Activated B cell treated with CpG ODN at 0.5 μM for 24 hours (primary cell): Measurements from ENCODE around the gene OR52W1. TPM values are rescaled to one million over a fixed set of nuclear protein-coding genes. Genes with fewer than 3 reads are reported as not detected.

Experiments used
- ATAC-seq: fragments of 200-7000 bp; cut with Tn5 transposase; one replicate; pipeline ENCODE4 v1.10.0; 2021; ENCODE audit warnings: low read depth, mild to moderate bottlenecking, moderate library complexity
- CTCF ChIA-PET: fragments of 350-600 bp; sonication (Branson Sonifier 250); formaldehyde crosslinking; loops from one replicate; lab custom pipeline; 2021; ENCODE audit warnings: antibody characterized with exemption; lab: Charles Lee
- POLR2A ChIA-PET: fragments of 350-600 bp; sonication (Branson Sonifier 250); formaldehyde crosslinking; loops from one replicate; lab custom pipeline; 2021; ENCODE audit warnings: antibody characterized with exemption; lab: Charles Lee
- DNase-seq: peaks from one replicate; pipeline ENCODE4 v3.0.0; 2022
- H3K27ac Mint-ChIP-seq: one replicate; pipeline ENCODE4 v1.8.0; 2020; ENCODE audit warnings: mixed read lengths
- H3K27me3 Mint-ChIP-seq: one replicate; pipeline ENCODE4 v1.8.0; 2021; ENCODE audit warnings: mixed read lengths
- H3K36me3 Mint-ChIP-seq: one replicate; pipeline ENCODE4 v1.8.0; 2021; ENCODE audit warnings: low read depth, mixed read lengths
- H3K4me1 Mint-ChIP-seq: one replicate; pipeline ENCODE4 v1.8.0; 2021; ENCODE audit warnings: mixed read lengths
- H3K4me3 Mint-ChIP-seq: one replicate; pipeline ENCODE4 v1.8.0; 2020; ENCODE audit warnings: mild to moderate bottlenecking, mixed read lengths
- H3K9me3 Mint-ChIP-seq: one replicate; pipeline ENCODE4 v1.8.0; 2020; ENCODE audit warnings: mixed read lengths
- CTCF ChIP-seq: fragments of 200-600 bp; IDR thresholded peaks from one replicate; pipeline ENCODE4 v1.8.0; 2022; ENCODE audit warnings: antibody characterized with exemption, mild to moderate bottlenecking
- intact Hi-C: fragments of 100-400 bp; cut with micrococcal nuclease; formaldehyde crosslinking; loops from one replicate; pipeline ENCODE4 v1.15.1; 2024
- total RNA-seq: library from RNA; stranded (reverse); gene quantifications from 2 replicates; pipeline ENCODE4 v1.2.3, GENCODE V29; 2022

The OR52W1 gene
- total RNA-seq, 1 donor from 2014 or later = not detected

- intact Hi-C loops = loop anchor here (1.0 to 10.0 kb wide), 8 partner anchors 156 to 1625 kb away; partner anchors contain the start of genes ARFIP2, ILK, MRPL17 and RRP8
- Mint-ChIP-seq H3K27me3 (peaks cover 2% of the 10 kb centered on the region), H3K4me3 (peak overlapping the region; percentile 99), H3K27ac (peak overlapping the region; percentile 92), H3K9me3 (no peaks in the 10 kb centered on the region), H3K4me1 (peaks cover 34% of the 10 kb centered on the region), H3K36me3 (peaks cover 12% of the 10 kb centered on the region)
- no peak for ATAC-seq
- POLR2A ChIA-PET = interaction anchor here (0.6 to 2.1 kb wide), 4 partner anchors 9 to 1753 kb away, joined by 3 to 9 read pairs (median 4); partner anchors contain the start of genes EIF3F and SMPD1
- TF ChIP-seq CTCF = no peak
- DNase-seq = no peak
- CTCF ChIA-PET = no interaction called here
These were observed 35.0 kb downstream of the OR52W1 start for GRCh38 chr11:6233984-6234386.

- POLR2A ChIA-PET = interaction anchor here (0.6 to 2.1 kb wide), 4 partner anchors 10 to 1753 kb away, joined by 3 to 9 read pairs (median 4); partner anchors contain the start of genes EIF3F and SMPD1
- peak; percentile 95 for DNase-seq
- Mint-ChIP-seq H3K4me1 (peaks cover 32% of the 10 kb centered on the region), H3K36me3 (peaks cover 8% of the 10 kb centered on the region), H3K4me3 (peak within 1 kb of the TSS; percentile 99), H3K27me3 (peaks cover 3% of the 10 kb centered on the region), H3K27ac (peak within 1 kb of the TSS; percentile 92), H3K9me3 (no peaks in the 10 kb centered on the region)
- intact Hi-C loops = loop anchor here (1.0 to 10.0 kb wide), 9 partner anchors 156 to 1626 kb away; partner anchors contain the start of genes ARFIP2, ILK, MRPL17 and RRP8
- TF ChIP-seq CTCF = no peak
- peak; percentile 93 for ATAC-seq
- CTCF ChIA-PET = no interaction called here
These were observed 35.5 kb downstream of the OR52W1 start, which contains the start of gene FHIP1B for GRCh38 chr11:6234387-6235107. Gene FHIP1B, minus strand, starts transcription at chr11:6234636. Its CDS starts 10,120 bp downstream, at chr11:6224516.

GRCh38 chr11:6237266-6237665 is 38.2 kb downstream of the OR52W1 start:
- intact Hi-C loops = loop anchor here (10.0 kb wide), 1 partner anchor 508 kb away; no protein-coding TSS in a partner anchor
- POLR2A ChIA-PET = no interaction called here

GRCh38 chr11:6237761-6238302 is 38.8 kb downstream of the OR52W1 start:
- CTCF ChIA-PET = no interaction called here
- Mint-ChIP-seq H3K4me3 (no peak overlapping the region), H3K9me3 (no peaks in the 10 kb centered on the region), H3K36me3 (peaks cover 4% of the 10 kb centered on the region), H3K27me3 (peaks cover 8% of the 10 kb centered on the region), H3K4me1 (peaks cover 20% of the 10 kb centered on the region), H3K27ac (no peak overlapping the region)
- POLR2A ChIA-PET = no interaction called here
- no peak for DNase-seq
- TF ChIP-seq CTCF = no peak
- no peak for ATAC-seq
- intact Hi-C loops = loop anchor here (10.0 kb wide), 1 partner anchor 507 kb away; no protein-coding TSS in a partner anchor

More at GRCh38 chr11:6237266-6237665, 38.2 kb downstream of the OR52W1 start:
- Mint-ChIP-seq H3K27me3 (peaks cover 8% of the 10 kb centered on the region), H3K4me3 (no peak overlapping the region), H3K4me1 (peaks cover 20% of the 10 kb centered on the region), H3K27ac (no peak overlapping the region), H3K36me3 (peaks cover 4% of the 10 kb centered on the region), H3K9me3 (no peaks in the 10 kb centered on the region)
- DNase-seq (no peak), ATAC-seq (no peak)
- CTCF ChIA-PET = no interaction called here
- no peak for TF ChIP-seq CTCF

- DNase-seq (no peak), ATAC-seq (no peak)
- no peaks in the 10 kb centered on the region for H3K9me3 Mint-ChIP-seq
- TF ChIP-seq CTCF = no peak
- intact Hi-C loops = loop anchor here (10.0 kb wide), 1 partner anchor 506 kb away; no protein-coding TSS in a partner anchor
- peaks cover 4% of the 10 kb centered on the region for H3K36me3 Mint-ChIP-seq
- no peak within 1 kb of the TSS for H3K27ac Mint-ChIP-seq
- CTCF ChIA-PET = no interaction called here
- peaks cover 11% of the 10 kb centered on the region for H3K4me1 Mint-ChIP-seq
- H3K27me3 Mint-ChIP-seq = peaks cover 15% of the 10 kb centered on the region
- H3K4me3 Mint-ChIP-seq = no peak within 1 kb of the TSS
- POLR2A ChIA-PET = no interaction called here
These were observed 39.9 kb downstream of the OR52W1 start, which contains the start of gene CNGA4 for GRCh38 chr11:6238902-6239301. Gene CNGA4, plus strand, starts transcription at chr11:6239089. Its CDS starts 118 bp downstream, at chr11:6239207.
